GM13977 (cell line): ENCODE measurements around the gene PRKAR1B.

Experiments used
- DNase-seq: peaks from one replicate; pipeline ENCODE4 v3.0.0; 2012; ENCODE audit warnings: low spot score
- in situ Hi-C: fragments of 300-500 bp; cut with MboI; formaldehyde crosslinking; loops from one replicate; pipeline ENCODE4 v1.12.0; 2022; ENCODE audit warnings: low sequenced_read_pairs, low pct_unique_long_range_greater_than_20kb, mixed read lengths, inconsistent platforms; ENCODE audit not compliant: unreplicated experiment
- TF ChIP-seq, protein P1 (sequence below): IDR thresholded peaks from 2 replicates; pipeline ENCODE4 v1.5.1; 2012; ENCODE audit warnings: mild to moderate bottlenecking, control low read depth; ENCODE audit not compliant: insufficient read depth; ENCODE audit errors: extremely low read depth, missing control alignments

PRKAR1B gene

DNA sequence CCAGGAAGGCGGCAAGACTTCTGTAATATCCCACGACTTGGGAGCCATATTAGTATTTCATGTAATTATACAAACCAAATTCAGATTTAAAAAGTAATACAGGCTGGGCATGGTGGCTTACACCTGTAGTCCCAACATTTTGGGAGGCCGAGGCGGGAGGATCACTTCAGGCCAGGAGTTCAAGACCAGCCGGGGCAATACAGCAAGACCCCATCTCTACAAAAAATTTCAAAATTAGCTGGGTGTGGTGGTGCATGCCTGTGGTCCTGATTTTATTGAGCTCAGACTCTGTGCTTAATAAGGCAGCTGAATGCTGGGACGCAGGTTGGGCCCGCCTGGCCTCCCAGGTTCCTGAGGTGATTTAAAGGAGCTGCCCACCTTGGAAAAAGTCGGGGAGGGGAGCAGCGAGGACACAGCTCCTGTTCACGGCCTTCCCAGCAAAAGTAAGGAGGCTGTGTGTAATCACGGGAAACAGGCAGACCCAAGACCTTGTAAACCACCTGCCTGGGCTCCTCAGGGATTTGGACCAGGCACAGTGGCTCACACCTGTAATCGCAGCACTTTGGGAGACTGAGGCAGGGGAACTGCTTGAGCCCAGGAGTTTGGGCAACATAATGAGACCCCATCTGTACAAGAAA is 93.6 kb downstream of the PRKAR1B start:
- TF ChIP-seq, protein P1, sequence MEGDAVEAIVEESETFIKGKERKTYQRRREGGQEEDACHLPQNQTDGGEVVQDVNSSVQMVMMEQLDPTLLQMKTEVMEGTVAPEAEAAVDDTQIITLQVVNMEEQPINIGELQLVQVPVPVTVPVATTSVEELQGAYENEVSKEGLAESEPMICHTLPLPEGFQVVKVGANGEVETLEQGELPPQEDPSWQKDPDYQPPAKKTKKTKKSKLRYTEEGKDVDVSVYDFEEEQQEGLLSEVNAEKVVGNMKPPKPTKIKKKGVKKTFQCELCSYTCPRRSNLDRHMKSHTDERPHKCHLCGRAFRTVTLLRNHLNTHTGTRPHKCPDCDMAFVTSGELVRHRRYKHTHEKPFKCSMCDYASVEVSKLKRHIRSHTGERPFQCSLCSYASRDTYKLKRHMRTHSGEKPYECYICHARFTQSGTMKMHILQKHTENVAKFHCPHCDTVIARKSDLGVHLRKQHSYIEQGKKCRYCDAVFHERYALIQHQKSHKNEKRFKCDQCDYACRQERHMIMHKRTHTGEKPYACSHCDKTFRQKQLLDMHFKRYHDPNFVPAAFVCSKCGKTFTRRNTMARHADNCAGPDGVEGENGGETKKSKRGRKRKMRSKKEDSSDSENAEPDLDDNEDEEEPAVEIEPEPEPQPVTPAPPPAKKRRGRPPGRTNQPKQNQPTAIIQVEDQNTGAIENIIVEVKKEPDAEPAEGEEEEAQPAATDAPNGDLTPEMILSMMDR = no peak
- no peak for DNase-seq
- in situ Hi-C loops = no loop called here

DNA sequence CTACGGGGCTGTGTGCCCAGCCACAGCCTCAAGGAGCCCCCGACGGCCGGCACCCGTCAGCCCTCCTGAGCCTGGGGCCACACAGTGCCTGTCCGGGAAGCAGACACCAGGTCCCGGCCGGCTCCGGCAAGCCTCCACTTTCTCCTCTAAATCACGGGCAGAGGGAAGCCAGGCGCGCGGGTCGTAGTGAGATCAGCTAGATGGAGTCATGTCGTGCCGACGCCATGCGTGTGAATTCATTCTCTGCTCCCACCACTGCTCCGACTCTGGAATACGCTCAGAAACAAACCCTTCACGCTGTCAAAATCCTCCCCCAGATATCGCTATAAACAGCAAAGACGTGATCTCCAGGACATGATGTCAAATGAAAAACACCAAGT is 94.3 kb downstream of the PRKAR1B start:
- in situ Hi-C loops = no loop called here
- no peak for DNase-seq
- TF ChIP-seq, protein P1 = no peak

DNA sequence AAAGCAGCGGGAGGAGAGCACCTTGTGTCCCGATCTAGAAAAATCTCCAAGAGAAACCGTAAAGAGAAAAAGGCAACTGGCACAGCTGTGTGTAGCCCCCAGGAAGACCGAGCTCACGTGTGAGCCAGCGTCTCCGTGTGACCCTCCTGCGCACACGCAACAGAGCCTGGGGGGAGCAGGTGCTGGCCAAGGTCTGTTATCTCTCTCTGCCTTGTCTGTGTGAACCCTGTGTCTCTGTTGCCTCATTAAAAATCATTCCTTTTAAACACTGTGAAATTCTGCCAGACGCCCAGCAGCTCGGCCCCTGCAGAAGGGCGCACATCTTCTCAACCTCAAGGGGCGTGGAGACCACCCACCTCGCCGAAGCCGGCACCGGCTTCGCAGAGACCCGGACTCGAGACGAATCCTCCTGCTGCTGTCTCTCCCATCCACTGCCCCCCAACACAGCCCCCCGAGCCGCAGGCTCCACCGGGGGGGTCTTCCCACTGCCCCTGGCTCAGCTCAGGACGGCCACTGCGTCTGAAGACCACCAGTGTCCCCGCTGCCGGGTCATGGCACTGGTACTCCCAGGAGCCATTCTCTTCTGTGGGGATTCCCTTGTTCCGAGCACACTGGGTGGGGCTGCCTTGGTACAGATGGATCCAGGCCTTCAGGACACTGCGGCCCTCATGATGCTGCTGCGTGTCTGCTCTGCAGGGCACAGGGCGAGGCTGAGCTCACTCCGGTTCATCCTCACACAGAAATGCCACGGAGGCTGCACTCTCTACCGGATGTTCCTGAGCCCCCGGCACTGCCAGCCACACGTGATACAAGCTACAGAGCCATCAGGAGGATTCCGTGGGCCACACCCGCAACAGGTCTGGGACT is 94.9 kb downstream of the PRKAR1B start:
- TF ChIP-seq, protein P1 = no peak
- in situ Hi-C loops = no loop called here
- DNase-seq = no peak

DNA sequence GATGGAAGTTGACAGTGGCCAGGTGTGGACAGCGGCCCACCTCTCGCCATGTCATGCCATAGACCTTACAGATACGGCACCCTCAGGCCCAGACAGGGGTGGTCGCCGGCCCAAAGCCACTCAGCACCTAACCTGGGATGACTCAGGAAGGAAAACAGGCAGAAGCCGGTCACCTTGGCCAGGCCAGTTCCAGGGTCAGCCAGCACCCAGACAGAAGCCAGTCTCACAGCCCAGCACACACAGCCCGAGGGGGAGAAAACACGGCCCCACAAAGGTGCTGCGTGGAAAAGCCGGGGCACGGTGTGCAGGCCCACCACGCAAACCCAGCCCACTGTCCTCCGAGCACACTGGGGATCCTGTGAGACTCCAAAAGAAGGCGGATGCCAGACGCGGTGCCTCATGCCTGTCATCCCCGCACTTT is 95.8 kb downstream of the PRKAR1B start:
- in situ Hi-C loops = no loop called here
- no peak for DNase-seq
- TF ChIP-seq, protein P1 = no peak

DNA sequence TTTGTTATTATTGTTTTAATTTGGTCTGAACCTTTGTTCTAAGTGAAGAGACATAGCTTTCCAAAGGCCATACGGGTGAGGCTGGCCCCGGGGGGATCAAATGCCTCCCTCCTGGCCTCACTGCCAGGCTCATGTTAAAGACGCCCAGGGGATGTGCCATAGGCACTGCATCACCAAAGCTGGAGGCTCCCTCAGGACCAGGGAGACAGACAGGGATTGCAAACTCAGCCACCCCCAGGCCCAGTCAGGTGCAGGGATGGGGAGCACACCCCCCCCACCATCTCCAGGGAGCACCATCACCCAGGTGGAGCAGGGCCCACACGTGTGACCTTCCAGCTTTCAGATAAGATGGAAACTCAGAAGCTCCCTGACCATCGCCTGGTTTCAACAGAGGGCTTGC is 96.5 kb downstream of the PRKAR1B start:
- no peak for DNase-seq
- in situ Hi-C loops = no loop called here
- TF ChIP-seq, protein P1 = no peak

DNA sequence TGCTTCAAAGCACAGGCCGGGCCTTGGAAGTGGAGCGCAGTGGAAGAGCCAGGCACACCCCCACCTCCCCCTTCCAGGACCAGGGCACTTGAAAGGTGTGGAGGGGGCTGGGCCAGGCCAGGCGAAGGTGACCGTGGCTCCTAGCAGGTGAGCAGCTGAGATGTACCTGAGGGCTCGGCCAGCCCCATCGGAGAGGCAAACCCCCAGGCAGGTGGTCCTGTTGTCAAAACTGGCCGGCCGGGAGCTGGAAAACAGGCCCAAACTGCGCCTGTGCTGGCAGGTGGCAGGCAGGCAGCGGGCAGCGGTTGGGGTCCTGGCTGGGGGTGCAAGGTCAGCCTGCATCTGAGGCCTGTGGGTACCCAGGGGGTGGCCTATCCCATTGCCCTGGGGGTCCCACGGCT is 97.0 kb downstream of the PRKAR1B start:
- DNase-seq = no peak
- TF ChIP-seq, protein P1 = no peak
- in situ Hi-C loops = no loop called here
